Activated CD8-positive, alpha-beta memory T cell treated with anti-CD3 and anti-CD28 coated beads, Interleukin-2, amount 10 ng/mL, durations not matched to agents 7 days and 5 days (primary cell): ENCODE measurements around the gene KLHL17. TPM values are rescaled to one million over a fixed set of nuclear protein-coding genes. Genes with fewer than 3 reads are reported as not detected.
"Not testable (repeated sequence)": the region's sequence is repeated elsewhere in the genome, so short reads cannot be mapped to it uniquely, and the experiment has no call there.

ENCODE experiments used
- ATAC-seq: fragments of 150-1000 bp; cut with Tn5 transposase; one replicate; pipeline ENCODE4 v1.10.0; 2021; ENCODE audit warnings: moderate library complexity
- CTCF ChIA-PET: fragments of 350-600 bp; sonication (Branson Sonifier 250); formaldehyde crosslinking; loops from one replicate; lab custom pipeline; 2021; ENCODE audit warnings: antibody characterized with exemption; lab: Charles Lee
- DNase-seq: peaks from one replicate; pipeline ENCODE4 v3.0.0-alpha.2; 2020
- H3K27ac Mint-ChIP-seq: one replicate; pipeline ENCODE4 v1.8.0; 2021; ENCODE audit warnings: mild to moderate bottlenecking, mixed read lengths
- H3K27me3 Mint-ChIP-seq: one replicate; pipeline ENCODE4 v1.8.0; 2021; ENCODE audit warnings: mixed read lengths
- H3K36me3 Mint-ChIP-seq: one replicate; pipeline ENCODE4 v1.8.0; 2021; ENCODE audit warnings: mild to moderate bottlenecking, mixed read lengths
- H3K4me1 Mint-ChIP-seq: one replicate; pipeline ENCODE4 v1.8.0; 2021; ENCODE audit warnings: mixed read lengths
- H3K4me3 Mint-ChIP-seq: one replicate; pipeline ENCODE4 v1.8.0; 2021; ENCODE audit warnings: mild to moderate bottlenecking, moderate library complexity, mixed read lengths
- H3K9me3 Mint-ChIP-seq: one replicate; pipeline ENCODE4 v1.8.0; 2022; ENCODE audit warnings: low read depth, mixed read lengths
- total RNA-seq, 2 experiments: library from RNA; stranded (reverse); gene quantifications; one replicate each; pipeline ENCODE4 v1.2.3, GENCODE V29; 2021

KLHL17 gene
- total RNA-seq, 2 experiments from 2014 or later = 30.7 to 32.4 TPM

- peak; percentile 69 for DNase-seq
- CTCF ChIA-PET = interaction anchor here (0.6 to 6.9 kb wide), 24 partner anchors 8 to 308 kb away, joined by 3 to 73 read pairs (median 5); partner anchors contain the start of genes AGRN, C1orf159, HES4 and ISG15
- Mint-ChIP-seq H3K4me3 (no peak overlapping the region), H3K36me3 (no peaks in the 10 kb centered on the region), H3K27me3 (peaks cover 43% of the 10 kb centered on the region), H3K9me3 (no peaks in the 10 kb centered on the region), H3K4me1 (no peaks in the 10 kb centered on the region), H3K27ac (no peak overlapping the region)
- peak; percentile 74 for ATAC-seq
Measured at GRCh38 chr1:983798-984475, 23.6 kb downstream of the KLHL17 start.

GRCh38 chr1:984476-984814 is 24.1 kb downstream of the KLHL17 start:
- no peaks in the 10 kb centered on the region for H3K4me1 Mint-ChIP-seq

GRCh38 chr1:985126-985525 is 24.7 kb downstream of the KLHL17 start:
- Mint-ChIP-seq H3K27me3 (peaks cover 54% of the 10 kb centered on the region), H3K36me3 (no peaks in the 10 kb centered on the region), H3K27ac (no peak overlapping the region), H3K9me3 (no peaks in the 10 kb centered on the region), H3K4me3 (no peak overlapping the region), H3K4me1 (no peaks in the 10 kb centered on the region)
- ATAC-seq (no peak), DNase-seq (no peak)
- CTCF ChIA-PET = interaction anchor here (0.8 to 6.9 kb wide), 12 partner anchors 9 to 307 kb away, joined by 3 to 73 read pairs (median 5); partner anchors contain the start of genes HES4, ISG15 and PLEKHN1

More at GRCh38 chr1:984476-984814, 24.1 kb downstream of the KLHL17 start:
- Mint-ChIP-seq H3K27me3 (peaks cover 48% of the 10 kb centered on the region), H3K9me3 (no peaks in the 10 kb centered on the region), H3K4me3 (no peak overlapping the region), H3K36me3 (no peaks in the 10 kb centered on the region), H3K27ac (no peak overlapping the region)
- ATAC-seq (no peak), DNase-seq (no peak)
- CTCF ChIA-PET = interaction anchor here (0.6 to 6.9 kb wide), 21 partner anchors 8 to 307 kb away, joined by 3 to 73 read pairs (median 5); partner anchors contain the start of genes AGRN, C1orf159, HES4 and ISG15

GRCh38 chr1:988061-988460 is 27.7 kb downstream of the KLHL17 start:
- not testable (repeated sequence) for H3K9me3 Mint-ChIP-seq, H3K27ac Mint-ChIP-seq, ATAC-seq, H3K4me3 Mint-ChIP-seq, H3K36me3 Mint-ChIP-seq, DNase-seq
- H3K4me1 Mint-ChIP-seq = peaks cover 18% of the 10 kb centered on the region
- H3K27me3 Mint-ChIP-seq = peaks cover 60% of the 10 kb centered on the region
- CTCF ChIA-PET = interaction anchor here (1.5 kb wide), 1 partner anchor 76 kb away, joined by 4 read pairs; no protein-coding TSS in a partner anchor

- not testable (repeated sequence) for H3K4me3 Mint-ChIP-seq, DNase-seq, H3K27ac Mint-ChIP-seq, H3K9me3 Mint-ChIP-seq, H3K36me3 Mint-ChIP-seq, ATAC-seq
- H3K27me3 Mint-ChIP-seq = peaks cover 60% of the 10 kb centered on the region
- H3K4me1 Mint-ChIP-seq = peaks cover 21% of the 10 kb centered on the region
- CTCF ChIA-PET = interaction anchor here (1.4 to 3.1 kb wide), 3 partner anchors 11 to 72 kb away, joined by 3 to 16 read pairs (median 8); no protein-coding TSS in a partner anchor
Measured at GRCh38 chr1:991275-991674, 30.9 kb downstream of the KLHL17 start.

GRCh38 chr1:991895-992294 is 31.5 kb downstream of the KLHL17 start:
- ATAC-seq (no peak), DNase-seq (no peak)
- peaks cover 5% of the 10 kb centered on the region for H3K9me3 Mint-ChIP-seq
- H3K36me3 Mint-ChIP-seq = peaks cover 6% of the 10 kb centered on the region
- H3K4me1 Mint-ChIP-seq = peaks cover 21% of the 10 kb centered on the region
- H3K4me3 Mint-ChIP-seq = no peak overlapping the region
- CTCF ChIA-PET = interaction anchor here (1.2 to 3.1 kb wide), 6 partner anchors 8 to 87 kb away, joined by 3 to 16 read pairs (median 7); no protein-coding TSS in a partner anchor
- H3K27me3 Mint-ChIP-seq = peaks cover 56% of the 10 kb centered on the region
- H3K27ac Mint-ChIP-seq = peak overlapping the region; percentile 15

GRCh38 chr1:992362-992761 is 32.0 kb downstream of the KLHL17 start:
- peaks cover 6% of the 10 kb centered on the region for H3K36me3 Mint-ChIP-seq
- H3K9me3 Mint-ChIP-seq = peaks cover 5% of the 10 kb centered on the region
- DNase-seq = no peak
- H3K27ac Mint-ChIP-seq = no peak overlapping the region
- peak; percentile 39 for ATAC-seq
- H3K27me3 Mint-ChIP-seq = peaks cover 61% of the 10 kb centered on the region
- peaks cover 21% of the 10 kb centered on the region for H3K4me1 Mint-ChIP-seq
- no peak overlapping the region for H3K4me3 Mint-ChIP-seq
- CTCF ChIA-PET = interaction anchor here (1.2 to 3.1 kb wide), 6 partner anchors 9 to 87 kb away, joined by 3 to 16 read pairs (median 7); no protein-coding TSS in a partner anchor

GRCh38 chr1:993379-993995 is 33.1 kb downstream of the KLHL17 start:
- Mint-ChIP-seq H3K36me3 (peaks cover 6% of the 10 kb centered on the region), H3K9me3 (peaks cover 5% of the 10 kb centered on the region), H3K4me1 (peaks cover 21% of the 10 kb centered on the region), H3K4me3 (no peak overlapping the region), H3K27ac (no peak overlapping the region), H3K27me3 (peaks cover 56% of the 10 kb centered on the region)
- ATAC-seq = no peak
- CTCF ChIA-PET = interaction anchor here (0.7 to 3.1 kb wide), 6 partner anchors 9 to 65 kb away, joined by 3 to 16 read pairs (median 5); partner anchors contain the start of gene NOC2L
- no peak for DNase-seq

GRCh38 chr1:994546-994945 is 34.2 kb downstream of the KLHL17 start:
- peaks cover 21% of the 10 kb centered on the region for H3K4me1 Mint-ChIP-seq
- CTCF ChIA-PET = interaction anchor here (1.5 to 1.8 kb wide), 4 partner anchors 10 to 35 kb away, joined by 3 to 6 read pairs (median 5); partner anchors contain the start of genes NOC2L and PERM1
- not testable (repeated sequence) for H3K27ac Mint-ChIP-seq, H3K36me3 Mint-ChIP-seq, DNase-seq, H3K4me3 Mint-ChIP-seq, H3K9me3 Mint-ChIP-seq, ATAC-seq
- H3K27me3 Mint-ChIP-seq = peaks cover 48% of the 10 kb centered on the region

GRCh38 chr1:995665-996633 is 35.6 kb downstream of the KLHL17 start:
- H3K4me3 Mint-ChIP-seq = no peak overlapping the region
- CTCF ChIA-PET = interaction anchor here (1.8 kb wide), 1 partner anchor 13 kb away, joined by 6 read pairs; the partner anchor contains the start of gene PERM1
- peaks cover 43% of the 10 kb centered on the region for H3K27me3 Mint-ChIP-seq
- peaks cover 5% of the 10 kb centered on the region for H3K9me3 Mint-ChIP-seq
- peaks cover 7% of the 10 kb centered on the region for H3K36me3 Mint-ChIP-seq
- DNase-seq (no peak), ATAC-seq (no peak)
- no peak overlapping the region for H3K27ac Mint-ChIP-seq
- H3K4me1 Mint-ChIP-seq = peaks cover 25% of the 10 kb centered on the region

- CTCF ChIA-PET = interaction anchor here (1.2 to 8.7 kb wide), 2 partner anchors 14 to 64 kb away, joined by 3 to 73 read pairs; partner anchors contain the start of gene PERM1
- Mint-ChIP-seq H3K4me3 (no peak overlapping the region), H3K36me3 (peaks cover 1% of the 10 kb centered on the region)
Measured at GRCh38 chr1:996851-997712, 36.7 kb downstream of the KLHL17 start.

GRCh38 chr1:997713-997992 is 37.3 kb downstream of the KLHL17 start:
- CTCF ChIA-PET = interaction anchor here (1.2 to 8.7 kb wide), 2 partner anchors 14 to 64 kb away, joined by 3 to 73 read pairs; partner anchors contain the start of gene PERM1
- no peak overlapping the region for H3K27ac Mint-ChIP-seq
- H3K4me3 Mint-ChIP-seq = no peak overlapping the region
- H3K27me3 Mint-ChIP-seq = peaks cover 39% of the 10 kb centered on the region
- ATAC-seq (no peak), DNase-seq (no peak)
- H3K4me1 Mint-ChIP-seq = peaks cover 12% of the 10 kb centered on the region
- no peaks in the 10 kb centered on the region for H3K9me3 Mint-ChIP-seq
- peaks cover 1% of the 10 kb centered on the region for H3K36me3 Mint-ChIP-seq

More at GRCh38 chr1:996851-997712, 36.7 kb downstream of the KLHL17 start:
- H3K27me3 Mint-ChIP-seq = peaks cover 39% of the 10 kb centered on the region
- peaks cover 17% of the 10 kb centered on the region for H3K4me1 Mint-ChIP-seq
- no peak for ATAC-seq
- no peak overlapping the region for H3K27ac Mint-ChIP-seq
- no peak for DNase-seq
- H3K9me3 Mint-ChIP-seq = no peaks in the 10 kb centered on the region
